ENCODE results near the gene ADGRV1.

The ADGRV1 gene

GRCh38 chr5:90983148-90983547 lies 424.6 kb downstream of the ADGRV1 start:
- H3K4me3 ChIP-seq (replicated peaks; ENCODE audit: low read depth, low read length): no peak overlapping the region
- no peak for TF ChIP-seq CTCF (IDR thresholded peaks at IDR 0.05; ENCODE audit: low read depth, low read length, missing control alignments)
- DNase-seq (ENCODE audit: extremely low read depth, low read depth): no peak

- no peak for DNase-seq (ENCODE audit: extremely low read depth, low read depth)
- H3K4me3 ChIP-seq (replicated peaks; ENCODE audit: low read depth, low read length): no peak overlapping the region
- TF ChIP-seq CTCF (IDR thresholded peaks at IDR 0.05; ENCODE audit: low read depth, low read length, missing control alignments): no peak
Observed at GRCh38 chr5:90983711-90984124, 425.1 kb downstream of the ADGRV1 start.

GRCh38 chr5:90985341-90985740 lies 426.7 kb downstream of the ADGRV1 start:
- no peak for DNase-seq (ENCODE audit: extremely low read depth, low read depth)
- H3K4me3 ChIP-seq (replicated peaks; ENCODE audit: low read depth, low read length): no peak overlapping the region
- TF ChIP-seq CTCF (IDR thresholded peaks at IDR 0.05; ENCODE audit: low read depth, low read length, missing control alignments): no peak

- DNase-seq (ENCODE audit: extremely low read depth, low read depth): no peak
- no peak for TF ChIP-seq CTCF (IDR thresholded peaks at IDR 0.05; ENCODE audit: low read depth, low read length, missing control alignments)
- no peak overlapping the region for H3K4me3 ChIP-seq (replicated peaks; ENCODE audit: low read depth, low read length)
Observed at GRCh38 chr5:90987726-90988125, 429.1 kb downstream of the ADGRV1 start.

- DNase-seq (ENCODE audit: extremely low read depth, low read depth): no peak
- TF ChIP-seq CTCF (IDR thresholded peaks at IDR 0.05; ENCODE audit: low read depth, low read length, missing control alignments): no peak
- no peak overlapping the region for H3K4me3 ChIP-seq (replicated peaks; ENCODE audit: low read depth, low read length)
Observed at GRCh38 chr5:90991201-90991600, 432.6 kb downstream of the ADGRV1 start.

- no peak overlapping the region for H3K4me3 ChIP-seq (replicated peaks; ENCODE audit: low read depth, low read length)
- TF ChIP-seq CTCF (IDR thresholded peaks at IDR 0.05; ENCODE audit: low read depth, low read length, missing control alignments): no peak
- DNase-seq (ENCODE audit: extremely low read depth, low read depth): no peak
Observed at GRCh38 chr5:90994796-90995195, 436.2 kb downstream of the ADGRV1 start.

- no peak for TF ChIP-seq CTCF (IDR thresholded peaks at IDR 0.05; ENCODE audit: low read depth, low read length, missing control alignments)
- DNase-seq (ENCODE audit: extremely low read depth, low read depth): no peak
- H3K4me3 ChIP-seq (replicated peaks; ENCODE audit: low read depth, low read length): no peak overlapping the region
Observed at GRCh38 chr5:90996089-90996488, 437.5 kb downstream of the ADGRV1 start.
